Left ventricle myocardium inferior (tissue), 1 donor: ENCODE data around the gene SPATA3. TPM values are rescaled to one million over a fixed set of nuclear protein-coding genes. Genes with fewer than 3 reads are reported as not detected.

Source experiments
- DNase-seq: peaks from one replicate; pipeline ENCODE4 v3.0.0-alpha.2; 2020
- H3K27ac ChIP-seq: fragments of 200-600 bp; replicated peaks from 2 replicates; pipeline ENCODE4 v1.8.0; 2021
- H3K27me3 ChIP-seq: fragments of 200-600 bp; 2 replicates; pipeline ENCODE4 v1.8.0; 2021; ENCODE audit warnings: low read depth
- H3K36me3 ChIP-seq: fragments of 200-600 bp; 2 replicates; pipeline ENCODE4 v1.8.0; 2021
- H3K4me1 ChIP-seq: fragments of 200-600 bp; 2 replicates; pipeline ENCODE4 v1.8.0; 2021
- H3K4me3 ChIP-seq: fragments of 200-600 bp; 2 replicates; pipeline ENCODE4 v1.8.0; 2021; ENCODE audit warnings: mild to moderate bottlenecking, moderate library complexity
- H3K9me3 ChIP-seq: fragments of 200-600 bp; replicated peaks from 2 replicates; pipeline ENCODE4 v1.8.0; 2021
- intact Hi-C: fragments of 100-400 bp; cut with micrococcal nuclease; formaldehyde crosslinking; loops from one replicate; pipeline ENCODE4 v1.11.0; 2022
- total RNA-seq: library from RNA; stranded (reverse); fragmentation: NEBNext Ultra II Directional; extraction: Animal tissue kit (Norgen Biotek cat#: 25700); gene quantifications from one replicate; pipeline ENCODE4 v1.2.1, GENCODE V29; 2021
- TF ChIP-seq, protein P1 (sequence below): fragments of 200-600 bp; IDR thresholded peaks from 2 replicates; pipeline ENCODE4 v1.8.0; 2021; ENCODE audit warnings: antibody characterized with exemption, mild to moderate bottlenecking, borderline replicate concordance
- donor health status: DM: no; HTN: yes; CAD: no; lungs with severe emphysema.

The SPATA3 gene
- total RNA-seq, 1 donor from 2014 or later, result not detected

DNA sequence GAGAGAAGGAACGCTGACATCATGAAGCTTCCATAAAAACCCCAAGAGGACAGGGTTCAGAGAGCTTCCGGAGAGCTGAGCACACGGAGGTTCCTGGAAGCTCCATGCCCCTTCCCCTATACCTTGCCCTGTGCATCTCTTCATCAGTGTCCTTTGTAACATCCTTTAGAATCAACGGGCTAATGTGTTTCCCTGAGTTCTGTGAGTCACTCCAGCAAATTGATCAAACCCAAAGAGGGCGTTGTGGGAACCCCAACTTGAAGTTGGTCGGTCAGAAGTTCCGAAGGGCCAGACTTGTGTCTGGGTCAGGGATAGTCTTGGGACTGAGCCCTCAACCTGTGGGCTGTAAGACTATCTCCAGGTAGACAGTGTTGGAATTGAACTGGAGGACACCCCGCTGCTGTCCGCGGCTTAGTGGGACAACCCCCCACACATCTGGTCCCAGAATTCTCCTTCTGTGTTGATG lies 45.0 kb upstream of the SPATA3 start:
- Histone ChIP-seq H3K4me3 (no peak overlapping the region), H3K9me3 (no peaks in the 10 kb centered on the region), H3K27me3 (peaks cover 5% of the 10 kb centered on the region), H3K4me1 (no peaks in the 10 kb centered on the region), H3K27ac (no peak overlapping the region), H3K36me3 (no peaks in the 10 kb centered on the region)
- intact Hi-C loops, result no loop called here
- TF ChIP-seq, protein P1, sequence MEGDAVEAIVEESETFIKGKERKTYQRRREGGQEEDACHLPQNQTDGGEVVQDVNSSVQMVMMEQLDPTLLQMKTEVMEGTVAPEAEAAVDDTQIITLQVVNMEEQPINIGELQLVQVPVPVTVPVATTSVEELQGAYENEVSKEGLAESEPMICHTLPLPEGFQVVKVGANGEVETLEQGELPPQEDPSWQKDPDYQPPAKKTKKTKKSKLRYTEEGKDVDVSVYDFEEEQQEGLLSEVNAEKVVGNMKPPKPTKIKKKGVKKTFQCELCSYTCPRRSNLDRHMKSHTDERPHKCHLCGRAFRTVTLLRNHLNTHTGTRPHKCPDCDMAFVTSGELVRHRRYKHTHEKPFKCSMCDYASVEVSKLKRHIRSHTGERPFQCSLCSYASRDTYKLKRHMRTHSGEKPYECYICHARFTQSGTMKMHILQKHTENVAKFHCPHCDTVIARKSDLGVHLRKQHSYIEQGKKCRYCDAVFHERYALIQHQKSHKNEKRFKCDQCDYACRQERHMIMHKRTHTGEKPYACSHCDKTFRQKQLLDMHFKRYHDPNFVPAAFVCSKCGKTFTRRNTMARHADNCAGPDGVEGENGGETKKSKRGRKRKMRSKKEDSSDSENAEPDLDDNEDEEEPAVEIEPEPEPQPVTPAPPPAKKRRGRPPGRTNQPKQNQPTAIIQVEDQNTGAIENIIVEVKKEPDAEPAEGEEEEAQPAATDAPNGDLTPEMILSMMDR, result no peak
- no peak for DNase-seq

DNA sequence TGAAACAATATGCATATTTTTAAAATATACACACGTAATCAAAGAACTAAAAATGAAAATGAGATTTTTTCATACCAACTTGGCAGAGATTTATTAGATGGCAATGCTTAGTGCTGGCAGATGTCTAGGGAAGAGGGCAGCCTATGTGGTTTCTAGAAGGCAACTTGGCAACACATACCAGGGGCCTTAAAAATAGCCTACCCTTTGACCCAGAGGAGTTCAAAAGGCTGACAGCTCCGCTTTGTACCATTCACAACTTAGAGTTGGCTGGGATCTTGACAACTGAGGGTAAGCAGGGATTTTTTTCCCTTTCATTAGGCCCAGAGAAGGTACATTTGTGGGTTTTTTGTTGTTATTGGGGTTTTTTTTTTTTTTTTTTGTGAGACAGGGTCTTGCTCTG lies 44.5 kb upstream of the SPATA3 start:
- H3K27ac ChIP-seq, result no peak overlapping the region
- no peaks in the 10 kb centered on the region for H3K4me1 ChIP-seq
- TF ChIP-seq, protein P1, result no peak
- no peaks in the 10 kb centered on the region for H3K36me3 ChIP-seq
- H3K27me3 ChIP-seq, result peaks cover 10% of the 10 kb centered on the region
- no peaks in the 10 kb centered on the region for H3K9me3 ChIP-seq
- intact Hi-C loops, result no loop called here
- no peak overlapping the region for H3K4me3 ChIP-seq
- DNase-seq, result no peak

DNA sequence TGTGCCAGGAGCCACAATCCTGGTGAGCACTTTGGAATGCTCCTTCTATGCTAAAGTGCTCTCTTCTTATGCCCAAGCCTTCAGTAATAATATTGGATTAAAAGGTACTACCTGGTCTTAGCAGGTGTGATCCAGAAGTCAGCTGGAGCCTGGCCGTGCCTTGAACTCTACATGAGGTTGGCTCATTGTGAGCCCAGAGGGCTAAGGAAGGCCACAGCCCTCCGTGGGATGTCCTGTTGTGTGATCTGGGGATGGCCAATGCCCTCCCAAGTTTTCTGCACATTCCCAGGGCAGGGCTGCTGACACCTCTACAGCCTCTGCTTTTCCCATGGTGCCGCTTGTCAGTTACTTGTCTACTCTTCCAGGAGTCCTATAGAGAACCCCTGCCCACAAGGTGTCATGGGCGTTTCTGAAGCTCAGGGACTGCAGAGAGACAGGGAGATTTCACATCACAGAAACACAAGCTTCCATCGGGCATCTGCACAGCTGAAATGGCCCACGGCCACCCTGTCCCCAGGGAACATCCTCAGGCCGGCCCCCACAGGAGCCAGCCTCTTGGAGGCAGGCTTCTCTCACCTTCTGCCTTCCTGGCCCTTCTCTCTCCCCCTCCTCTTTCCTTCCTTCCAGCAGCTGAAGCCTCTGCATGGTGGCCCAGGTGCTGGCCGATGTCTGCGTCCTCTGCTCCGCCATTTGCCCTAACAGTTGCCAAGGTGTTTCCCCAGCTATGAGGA lies 43.5 kb upstream of the SPATA3 start:
- no peak for DNase-seq
- intact Hi-C loops, result no loop called here

DNA sequence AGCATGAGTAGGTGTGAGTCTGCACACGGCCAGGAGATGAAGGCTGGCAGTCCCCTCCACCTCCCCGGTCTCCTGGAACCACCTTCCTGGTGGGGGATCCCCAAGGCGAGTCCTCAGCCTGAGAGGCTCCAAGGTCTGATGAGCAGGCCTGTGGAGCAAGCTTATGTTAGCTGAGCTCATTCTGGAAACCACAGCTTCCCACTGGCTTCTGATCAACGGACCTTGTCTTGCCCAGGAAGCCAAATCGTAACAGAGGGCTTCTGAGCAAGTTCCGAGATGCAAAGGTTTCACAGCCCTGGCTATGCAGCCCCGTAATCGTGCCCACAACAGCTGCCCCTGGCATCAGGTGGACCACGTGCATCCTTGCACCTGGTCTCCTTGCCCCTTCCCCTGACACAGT lies 42.1 kb upstream of the SPATA3 start:
- intact Hi-C loops, result no loop called here
- TF ChIP-seq, protein P1, result no peak
- Histone ChIP-seq H3K36me3 (no peaks in the 10 kb centered on the region), H3K27me3 (peaks cover 34% of the 10 kb centered on the region), H3K4me1 (peaks cover 10% of the 10 kb centered on the region), H3K27ac (no peak overlapping the region), H3K9me3 (no peaks in the 10 kb centered on the region), H3K4me3 (no peak overlapping the region)
- no peak for DNase-seq

More for the DNA sequence above, 43.5 kb upstream of the SPATA3 start:
- TF ChIP-seq, protein P1, result no peak
- H3K27me3 ChIP-seq, result peaks cover 20% of the 10 kb centered on the region
- H3K27ac ChIP-seq, result no peak overlapping the region
- no peak overlapping the region for H3K4me3 ChIP-seq
- H3K9me3 ChIP-seq, result no peaks in the 10 kb centered on the region
- no peaks in the 10 kb centered on the region for H3K36me3 ChIP-seq
- H3K4me1 ChIP-seq, result peaks cover 4% of the 10 kb centered on the region

DNA sequence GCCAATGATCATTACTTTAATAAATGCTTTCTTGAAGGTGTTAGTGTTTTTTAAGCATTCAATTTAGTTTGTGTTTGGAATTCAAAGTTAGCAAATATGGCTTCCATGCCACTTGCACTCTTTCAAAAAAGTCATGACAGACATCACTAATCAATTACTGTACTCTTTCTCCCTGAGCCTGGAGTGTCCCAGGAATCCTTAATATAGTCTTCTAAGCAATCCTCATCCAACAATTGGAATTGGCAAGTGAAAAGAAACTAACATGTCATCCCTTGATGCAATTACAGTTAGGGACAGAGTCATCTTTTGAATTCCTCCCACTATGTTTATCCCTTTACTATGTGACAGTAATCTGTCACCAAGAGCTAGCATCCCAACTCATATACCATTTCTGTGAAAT lies 41.2 kb upstream of the SPATA3 start:
- H3K4me1 ChIP-seq, result peaks cover 10% of the 10 kb centered on the region
- intact Hi-C loops, result no loop called here
- H3K27me3 ChIP-seq, result peaks cover 43% of the 10 kb centered on the region
- H3K4me3 ChIP-seq, result no peak overlapping the region
- DNase-seq, result no peak
- TF ChIP-seq, protein P1, result no peak
- no peaks in the 10 kb centered on the region for H3K36me3 ChIP-seq
- H3K27ac ChIP-seq, result no peak overlapping the region
- no peaks in the 10 kb centered on the region for H3K9me3 ChIP-seq
